ENCODE measurements around the gene KLF11. TPM values are rescaled to one million over a fixed set of nuclear protein-coding genes. Genes with fewer than 3 reads are reported as not detected.

KLF11 gene
- total and polyA plus RNA-seq, 9 of the 15 experiments (the other 6 are each of a cell fraction or from before 2014, with no cell fraction given): 2.1 to 13.4 (median 6.5) TPM

DNA sequence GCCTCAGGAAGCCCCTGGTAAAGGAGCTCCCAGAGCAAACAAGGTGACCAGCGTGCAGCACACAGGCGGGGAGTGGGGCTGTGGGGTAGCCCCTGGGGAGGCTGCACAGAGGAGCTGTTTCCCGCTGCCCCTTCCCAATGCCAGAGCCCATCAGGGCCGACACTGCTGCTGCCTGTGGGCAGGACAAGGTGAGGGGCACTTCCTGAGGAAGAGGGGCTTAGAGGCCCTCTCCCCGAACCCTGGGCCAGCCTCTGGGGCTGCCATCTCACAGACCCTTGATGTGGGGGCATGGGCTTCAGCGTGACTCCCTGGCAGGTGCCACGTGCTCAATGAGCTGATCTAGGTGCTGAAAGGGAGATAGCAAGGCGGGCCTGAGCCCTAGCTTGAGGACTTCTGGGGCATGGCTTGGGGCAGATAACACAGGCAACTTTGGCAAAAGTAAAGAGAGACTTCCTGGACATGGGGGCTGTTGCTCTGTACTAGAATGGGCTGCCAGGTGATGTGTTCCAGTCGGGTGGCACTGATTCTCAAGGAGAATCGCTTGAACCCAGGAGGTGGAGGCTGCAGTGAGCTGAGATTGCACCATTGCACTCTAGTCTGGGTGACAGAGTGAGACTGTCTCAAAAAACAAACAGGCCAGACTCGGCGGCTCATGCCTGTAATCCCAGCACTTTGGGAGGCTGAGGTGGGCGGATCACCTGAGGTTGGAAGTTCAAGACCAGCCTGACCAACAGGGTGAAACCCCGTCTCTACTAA is 9.9 kb upstream of the KLF11 start (continued):
- TF ChIP-seq ZC3H8 (IDR thresholded peaks at IDR 0.05) (no peak), SMAD4 (CRISPR knock-in tag; conservative IDR thresholded peaks at IDR 0.05) (0 out of 2 replicates have a peak, but pooled peaks have one; percentile 20), HDAC2 (IDR thresholded peaks at IDR 0.05) (0 out of 2 replicates have a peak, but pooled peaks have one; percentile 21), ZKSCAN8 (CRISPR knock-in tag; IDR thresholded peaks at IDR 0.05) (no peak), NCOA4 (IDR thresholded peaks at IDR 0.05; ENCODE audit: partially characterized antibody) (no peak), GABPB2 (CRISPR knock-in tag; conservative IDR thresholded peaks at IDR 0.05) (no peak), NFXL1 (CRISPR knock-in tag; IDR thresholded peaks at IDR 0.05) (no peak), ARNT (IDR thresholded peaks at IDR 0.05) (no peak), KLF10 (CRISPR knock-in tag; IDR thresholded peaks at IDR 0.05) (no peak), BHLHE40 (IDR thresholded peaks at IDR 0.05; ENCODE audit: low read length) (peak; percentile 92), MXI1 (IDR thresholded peaks at IDR 0.05; ENCODE audit: low read depth, low read length) (no peak), ZNF12 (CRISPR knock-in tag; IDR thresholded peaks at IDR 0.05) (no peak)
- TF ChIP-seq, protein P1, sequence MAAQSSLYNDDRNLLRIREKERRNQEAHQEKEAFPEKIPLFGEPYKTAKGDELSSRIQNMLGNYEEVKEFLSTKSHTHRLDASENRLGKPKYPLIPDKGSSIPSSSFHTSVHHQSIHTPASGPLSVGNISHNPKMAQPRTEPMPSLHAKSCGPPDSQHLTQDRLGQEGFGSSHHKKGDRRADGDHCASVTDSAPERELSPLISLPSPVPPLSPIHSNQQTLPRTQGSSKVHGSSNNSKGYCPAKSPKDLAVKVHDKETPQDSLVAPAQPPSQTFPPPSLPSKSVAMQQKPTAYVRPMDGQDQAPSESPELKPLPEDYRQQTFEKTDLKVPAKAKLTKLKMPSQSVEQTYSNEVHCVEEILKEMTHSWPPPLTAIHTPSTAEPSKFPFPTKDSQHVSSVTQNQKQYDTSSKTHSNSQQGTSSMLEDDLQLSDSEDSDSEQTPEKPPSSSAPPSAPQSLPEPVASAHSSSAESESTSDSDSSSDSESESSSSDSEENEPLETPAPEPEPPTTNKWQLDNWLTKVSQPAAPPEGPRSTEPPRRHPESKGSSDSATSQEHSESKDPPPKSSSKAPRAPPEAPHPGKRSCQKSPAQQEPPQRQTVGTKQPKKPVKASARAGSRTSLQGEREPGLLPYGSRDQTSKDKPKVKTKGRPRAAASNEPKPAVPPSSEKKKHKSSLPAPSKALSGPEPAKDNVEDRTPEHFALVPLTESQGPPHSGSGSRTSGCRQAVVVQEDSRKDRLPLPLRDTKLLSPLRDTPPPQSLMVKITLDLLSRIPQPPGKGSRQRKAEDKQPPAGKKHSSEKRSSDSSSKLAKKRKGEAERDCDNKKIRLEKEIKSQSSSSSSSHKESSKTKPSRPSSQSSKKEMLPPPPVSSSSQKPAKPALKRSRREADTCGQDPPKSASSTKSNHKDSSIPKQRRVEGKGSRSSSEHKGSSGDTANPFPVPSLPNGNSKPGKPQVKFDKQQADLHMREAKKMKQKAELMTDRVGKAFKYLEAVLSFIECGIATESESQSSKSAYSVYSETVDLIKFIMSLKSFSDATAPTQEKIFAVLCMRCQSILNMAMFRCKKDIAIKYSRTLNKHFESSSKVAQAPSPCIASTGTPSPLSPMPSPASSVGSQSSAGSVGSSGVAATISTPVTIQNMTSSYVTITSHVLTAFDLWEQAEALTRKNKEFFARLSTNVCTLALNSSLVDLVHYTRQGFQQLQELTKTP (IDR thresholded peaks at IDR 0.05; ENCODE audit: low read depth in 1 of 2, partially characterized antibody in 2 of 2): peak in 1 of 2 experiments; percentile 24
- TF ChIP-seq, protein P2, sequence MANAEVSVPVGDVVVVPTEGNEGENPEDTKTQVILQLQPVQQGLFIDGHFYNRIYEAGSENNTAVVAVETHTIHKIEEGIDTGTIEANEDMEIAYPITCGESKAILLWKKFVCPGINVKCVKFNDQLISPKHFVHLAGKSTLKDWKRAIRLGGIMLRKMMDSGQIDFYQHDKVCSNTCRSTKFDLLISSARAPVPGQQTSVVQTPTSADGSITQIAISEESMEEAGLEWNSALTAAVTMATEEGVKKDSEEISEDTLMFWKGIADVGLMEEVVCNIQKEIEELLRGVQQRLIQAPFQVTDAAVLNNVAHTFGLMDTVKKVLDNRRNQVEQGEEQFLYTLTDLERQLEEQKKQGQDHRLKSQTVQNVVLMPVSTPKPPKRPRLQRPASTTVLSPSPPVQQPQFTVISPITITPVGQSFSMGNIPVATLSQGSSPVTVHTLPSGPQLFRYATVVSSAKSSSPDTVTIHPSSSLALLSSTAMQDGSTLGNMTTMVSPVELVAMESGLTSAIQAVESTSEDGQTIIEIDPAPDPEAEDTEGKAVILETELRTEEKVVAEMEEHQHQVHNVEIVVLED (CRISPR knock-in tag; IDR thresholded peaks at IDR 0.05): no peak
- TF ChIP-seq, protein P3, sequence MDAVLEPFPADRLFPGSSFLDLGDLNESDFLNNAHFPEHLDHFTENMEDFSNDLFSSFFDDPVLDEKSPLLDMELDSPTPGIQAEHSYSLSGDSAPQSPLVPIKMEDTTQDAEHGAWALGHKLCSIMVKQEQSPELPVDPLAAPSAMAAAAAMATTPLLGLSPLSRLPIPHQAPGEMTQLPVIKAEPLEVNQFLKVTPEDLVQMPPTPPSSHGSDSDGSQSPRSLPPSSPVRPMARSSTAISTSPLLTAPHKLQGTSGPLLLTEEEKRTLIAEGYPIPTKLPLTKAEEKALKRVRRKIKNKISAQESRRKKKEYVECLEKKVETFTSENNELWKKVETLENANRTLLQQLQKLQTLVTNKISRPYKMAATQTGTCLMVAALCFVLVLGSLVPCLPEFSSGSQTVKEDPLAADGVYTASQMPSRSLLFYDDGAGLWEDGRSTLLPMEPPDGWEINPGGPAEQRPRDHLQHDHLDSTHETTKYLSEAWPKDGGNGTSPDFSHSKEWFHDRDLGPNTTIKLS (IDR thresholded peaks at IDR 0.05; ENCODE audit: borderline replicate concordance, low read depth): no peak
